DOHH2 (cell line): Measurements from ENCODE around the gene RBM33.

Experiments
- H3F3A ChIP-seq: fragments of 200-600 bp; sonication (generic), shearing (Covaris generic); 2 replicates; pipeline ENCODE4 v1.6.0; 2016; ENCODE audit warnings: antibody characterized with exemption, mild to moderate bottlenecking; ENCODE audit not compliant: control insufficient read depth, insufficient read depth
- H3K27ac ChIP-seq: fragments of 200-600 bp; sonication (generic); 2 replicates; pipeline ENCODE4 v1.5.1; 2014; ENCODE audit warnings: low read depth, mild to moderate bottlenecking, low read length, moderate library complexity
- H3K27me3 ChIP-seq: fragments of 200-600 bp; sonication (generic); 2 replicates; pipeline ENCODE4 v1.6.1; 2014; ENCODE audit warnings: mild to moderate bottlenecking, low read length, mixed read lengths; ENCODE audit not compliant: control insufficient read depth
- H3K36me3 ChIP-seq: fragments of 200-600 bp; sonication (generic); 2 replicates; pipeline ENCODE4 v1.6.1; 2014; ENCODE audit warnings: mild to moderate bottlenecking, low read length, moderate library complexity, mixed read lengths; ENCODE audit not compliant: control insufficient read depth
- H3K4me1 ChIP-seq: fragments of 200-600 bp; sonication (generic); 2 replicates; pipeline ENCODE4 v1.6.1; 2014; ENCODE audit warnings: mild to moderate bottlenecking, low read length, mixed read lengths; ENCODE audit not compliant: control insufficient read depth
- H3K4me2 ChIP-seq: fragments of 200-600 bp; sonication (generic); 2 replicates; pipeline ENCODE4 v1.6.0; 2014; ENCODE audit warnings: mild to moderate bottlenecking, low read length, moderate library complexity
- H3K4me3 ChIP-seq: fragments of 200-600 bp; sonication (generic); 2 replicates; pipeline ENCODE4 v1.5.1; 2014; ENCODE audit warnings: mild to moderate bottlenecking, low read length, mixed read lengths
- H3K79me2 ChIP-seq: fragments of 200-600 bp; sonication (generic); 2 replicates; pipeline ENCODE4 v1.6.1; 2014; ENCODE audit warnings: mild to moderate bottlenecking, low read length, mixed read lengths; ENCODE audit not compliant: control insufficient read depth
- H3K9me2 ChIP-seq: fragments of 200-600 bp; sonication (generic); replicated peaks from 2 replicates; pipeline ENCODE4 v1.6.1; 2014; ENCODE audit warnings: mild to moderate bottlenecking, low read length, mixed read lengths; ENCODE audit not compliant: control insufficient read depth
- H3K9me3 ChIP-seq: fragments of 200-600 bp; sonication (generic); 2 replicates; pipeline ENCODE4 v1.6.1; 2014; ENCODE audit warnings: antibody characterized with exemption, low read length, mixed read lengths; ENCODE audit not compliant: control insufficient read depth, insufficient read depth
- H4K20me1 ChIP-seq: fragments of 200-600 bp; sonication (generic); 2 replicates; pipeline ENCODE4 v1.6.0; 2014; ENCODE audit warnings: low read depth, mild to moderate bottlenecking, antibody characterized with exemption, low read length, moderate library complexity; ENCODE audit not compliant: control insufficient read depth, insufficient read depth
- CTCF ChIP-seq: fragments of 200-600 bp; sonication (generic); IDR thresholded peaks from one replicate; pipeline ENCODE4 v1.5.1; 2014; ENCODE audit warnings: antibody characterized with exemption, mild to moderate bottlenecking, low read depth, low read length; ENCODE audit not compliant: poor library complexity, severe bottlenecking
- EZH2phosphoT487 ChIP-seq: fragments of 200-600 bp; sonication (generic); IDR thresholded peaks from 2 replicates; pipeline ENCODE4 v1.6.1; 2017; ENCODE audit warnings: borderline replicate concordance, mild to moderate bottlenecking, antibody characterized with exemption, low read length, moderate library complexity, mixed read lengths

RBM33 gene

DNA sequence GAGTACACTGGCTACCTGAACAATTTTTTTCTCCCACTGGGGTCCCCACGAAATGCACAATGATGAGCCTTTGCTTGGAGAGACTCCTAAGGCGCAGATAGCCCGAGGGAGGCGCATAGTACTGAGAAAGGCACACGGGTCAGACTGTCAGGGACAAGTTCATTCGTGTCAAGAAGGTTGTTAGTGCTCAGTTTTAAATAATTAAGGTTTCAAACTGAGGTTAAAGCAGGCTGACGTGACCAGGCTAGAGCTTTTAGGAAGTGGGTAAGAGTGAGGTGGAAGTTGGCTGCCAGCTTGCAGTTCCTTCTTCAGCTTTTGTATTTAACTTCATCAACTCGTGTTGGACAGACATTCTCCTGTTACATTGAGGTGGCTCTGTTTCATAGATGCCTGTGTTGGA lies 31.6 kb downstream of the RBM33 start:
- Histone ChIP-seq H3K27me3 (no peaks in the 10 kb centered on the region), H3K79me2 (peaks cover 91% of the 10 kb centered on the region), H3K4me2 (no peak overlapping the region), H4K20me1 (peaks cover 16% of the 10 kb centered on the region; the same call in 1 of the 2 replicates), H3K27ac (no peak overlapping the region), H3K4me3 (no peak overlapping the region), H3K9me2 (no peaks in the 10 kb centered on the region), H3K9me3 (no peaks in the 10 kb centered on the region), H3K36me3 (peaks cover 88% of the 10 kb centered on the region), H3F3A (0 out of 2 replicates have a peak, but pooled peaks cover 3% of the 10 kb centered on the region), H3K4me1 (no peaks in the 10 kb centered on the region)
- no peak for TF ChIP-seq CTCF
- TF ChIP-seq EZH2phosphoT487: no peak

DNA sequence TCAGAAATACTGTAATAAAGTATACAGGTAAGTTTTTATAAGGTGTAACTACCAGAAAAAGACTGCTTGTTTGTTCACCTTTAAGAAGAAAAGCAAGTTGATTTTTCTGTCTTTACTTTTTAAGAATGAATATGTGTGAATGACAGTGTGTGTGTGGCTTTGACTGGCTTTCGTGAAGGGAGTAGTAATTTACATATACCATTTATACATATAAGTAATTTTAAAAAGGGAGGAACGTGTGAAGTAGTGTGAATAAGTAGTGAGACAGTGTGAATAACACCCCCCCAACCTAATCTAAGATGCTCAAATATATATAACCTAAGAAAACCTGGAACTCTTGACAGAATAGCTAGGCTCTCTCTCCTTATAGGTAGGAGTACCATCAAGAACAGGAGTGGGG lies 33.2 kb downstream of the RBM33 start:
- TF ChIP-seq EZH2phosphoT487 (no peak), CTCF (no peak)
- Histone ChIP-seq H3K9me2 (no peaks in the 10 kb centered on the region), H3K79me2 (peaks cover 91% of the 10 kb centered on the region), H3K36me3 (peaks cover 93% of the 10 kb centered on the region), H3K4me2 (no peak overlapping the region), H4K20me1 (0 out of 2 replicates have a peak, but pooled peaks cover 13% of the 10 kb centered on the region), H3K4me1 (no peaks in the 10 kb centered on the region), H3F3A (no peaks in the 10 kb centered on the region), H3K4me3 (no peak overlapping the region), H3K27ac (no peak overlapping the region), H3K9me3 (no peaks in the 10 kb centered on the region), H3K27me3 (no peaks in the 10 kb centered on the region)

GRCh38 chr7:155680124-155680523 lies 35.7 kb downstream of the RBM33 start:
- H4K20me1 ChIP-seq: 0 out of 2 replicates have a peak, but pooled peaks cover 13% of the 10 kb centered on the region
- H3K79me2 ChIP-seq: peaks cover 96% of the 10 kb centered on the region
- no peak overlapping the region for H3K4me2 ChIP-seq
- H3K36me3 ChIP-seq: peaks cover 98% of the 10 kb centered on the region
- no peak for TF ChIP-seq CTCF
- no peak for TF ChIP-seq EZH2phosphoT487
- H3K4me3 ChIP-seq: no peak overlapping the region
- H3F3A ChIP-seq: no peaks in the 10 kb centered on the region
- H3K9me3 ChIP-seq: peaks cover 8% of the 10 kb centered on the region; the same call in 1 of the 2 replicates
- H3K27ac ChIP-seq: no peak overlapping the region
- no peaks in the 10 kb centered on the region for H3K27me3 ChIP-seq
- no peaks in the 10 kb centered on the region for H3K9me2 ChIP-seq
- no peaks in the 10 kb centered on the region for H3K4me1 ChIP-seq

GRCh38 chr7:155680864-155681263 lies 36.4 kb downstream of the RBM33 start:
- Histone ChIP-seq H3F3A (no peaks in the 10 kb centered on the region), H3K4me1 (no peaks in the 10 kb centered on the region), H4K20me1 (0 out of 2 replicates have a peak, but pooled peaks cover 13% of the 10 kb centered on the region), H3K9me3 (peaks cover 12% of the 10 kb centered on the region; the same call in 1 of the 2 replicates), H3K36me3 (peaks cover 98% of the 10 kb centered on the region), H3K9me2 (no peaks in the 10 kb centered on the region), H3K4me3 (no peak overlapping the region), H3K4me2 (no peak overlapping the region), H3K27me3 (no peaks in the 10 kb centered on the region), H3K27ac (no peak overlapping the region), H3K79me2 (peaks cover 96% of the 10 kb centered on the region)
- TF ChIP-seq EZH2phosphoT487 (no peak), CTCF (no peak)
